DMS 273 treated with DMSO at 0.1 percent for 48 hours (cell line): Measurements from ENCODE around the gene ZNF821.
A peak's percentile ranks its signal among the peaks of the same experiment; 100 is the strongest.
"Not testable (repeated sequence)": the region's sequence is repeated elsewhere in the genome, so short reads cannot be mapped to it uniquely, and the experiment has no call there.

ENCODE experiments used
- DNase-seq: peaks from one replicate; lab custom pipeline; 2025; lab: John Stamatoyannopoulos, UW

Gene ZNF821

DNA sequence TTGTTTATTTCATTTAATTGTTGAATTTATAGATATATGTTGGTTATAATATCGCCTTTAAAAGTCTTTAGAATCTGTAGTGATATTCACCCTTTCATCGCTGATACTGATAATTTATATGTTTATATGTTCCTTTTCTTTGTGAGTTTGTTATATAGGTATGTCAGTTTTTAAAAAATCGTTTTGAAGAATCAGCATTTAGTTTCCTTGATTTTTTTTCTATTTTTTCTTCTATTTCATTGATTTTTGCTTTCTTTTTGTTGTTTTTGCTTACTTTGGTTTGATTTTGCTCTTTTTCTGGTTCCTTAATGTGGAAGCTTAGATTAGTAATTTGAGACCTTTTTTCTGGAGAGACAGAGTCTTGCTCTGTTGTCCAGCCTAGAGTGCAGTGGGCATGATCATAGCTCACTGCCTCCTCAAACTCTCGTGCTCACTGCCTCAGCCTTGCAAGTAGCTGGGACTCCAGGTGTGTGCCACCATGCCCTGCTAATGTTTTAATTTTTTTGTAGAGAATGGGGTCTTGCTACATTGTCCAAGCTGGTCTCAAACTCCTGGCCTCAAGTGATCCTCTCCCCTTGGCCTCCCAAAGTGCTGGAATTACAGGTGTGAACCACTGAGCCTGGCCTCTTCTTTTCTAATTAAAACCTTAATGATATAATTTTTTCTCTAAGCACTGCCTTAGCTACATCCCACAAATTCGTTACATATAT lies 18.8 kb upstream of the ZNF821 start:
- DNase-seq = no peak

DNA sequence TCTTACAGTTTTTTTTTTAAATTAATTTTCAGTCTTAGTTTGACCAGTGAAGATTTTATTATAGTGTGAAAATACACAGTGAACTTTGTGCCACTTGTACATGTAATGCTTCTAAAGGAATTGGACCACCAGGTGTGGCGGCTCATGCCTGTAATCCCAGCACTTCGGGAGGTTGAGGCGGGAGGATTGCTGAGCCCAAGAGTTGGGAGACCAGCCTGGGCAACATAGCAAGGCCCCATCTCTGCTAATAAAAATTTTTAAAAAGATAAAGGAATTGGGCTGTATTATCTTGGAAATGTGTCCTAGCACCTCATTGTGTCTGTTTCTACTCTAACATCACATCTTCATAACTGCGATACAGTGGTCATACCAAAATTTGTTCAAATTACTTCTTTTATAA lies 15.2 kb upstream of the ZNF821 start:
- DNase-seq = no peak

DNA sequence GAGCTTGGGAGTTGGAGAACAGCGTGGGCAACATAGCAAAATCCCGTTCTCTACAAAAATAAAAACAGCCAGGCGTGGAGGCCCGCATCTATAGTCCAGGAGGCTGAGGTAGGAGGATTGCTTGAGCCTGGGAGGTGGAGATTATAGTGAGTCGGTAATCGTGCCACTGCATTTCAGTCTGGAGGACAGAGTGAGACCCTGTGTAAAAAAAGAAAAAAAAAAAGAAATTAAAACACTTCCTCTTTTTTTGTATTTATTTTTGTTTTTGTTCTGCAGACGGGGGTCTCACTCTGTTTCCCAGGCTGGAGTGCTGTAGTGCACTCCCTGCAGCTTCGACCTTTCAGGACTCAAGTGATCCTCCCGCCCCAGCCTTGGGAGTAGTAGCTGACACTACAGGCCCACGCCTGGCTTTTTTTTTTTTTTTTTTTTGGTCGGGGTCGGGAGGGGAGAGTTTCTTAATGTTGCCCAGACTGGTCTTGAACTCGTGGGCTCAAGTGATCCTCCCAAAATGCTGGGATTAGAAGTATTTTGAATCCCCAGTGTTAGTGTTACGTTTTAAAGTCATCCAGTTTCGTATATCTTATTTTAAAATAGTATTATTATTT lies 12.9 kb upstream of the ZNF821 start:
- DNase-seq = no peak

DNA sequence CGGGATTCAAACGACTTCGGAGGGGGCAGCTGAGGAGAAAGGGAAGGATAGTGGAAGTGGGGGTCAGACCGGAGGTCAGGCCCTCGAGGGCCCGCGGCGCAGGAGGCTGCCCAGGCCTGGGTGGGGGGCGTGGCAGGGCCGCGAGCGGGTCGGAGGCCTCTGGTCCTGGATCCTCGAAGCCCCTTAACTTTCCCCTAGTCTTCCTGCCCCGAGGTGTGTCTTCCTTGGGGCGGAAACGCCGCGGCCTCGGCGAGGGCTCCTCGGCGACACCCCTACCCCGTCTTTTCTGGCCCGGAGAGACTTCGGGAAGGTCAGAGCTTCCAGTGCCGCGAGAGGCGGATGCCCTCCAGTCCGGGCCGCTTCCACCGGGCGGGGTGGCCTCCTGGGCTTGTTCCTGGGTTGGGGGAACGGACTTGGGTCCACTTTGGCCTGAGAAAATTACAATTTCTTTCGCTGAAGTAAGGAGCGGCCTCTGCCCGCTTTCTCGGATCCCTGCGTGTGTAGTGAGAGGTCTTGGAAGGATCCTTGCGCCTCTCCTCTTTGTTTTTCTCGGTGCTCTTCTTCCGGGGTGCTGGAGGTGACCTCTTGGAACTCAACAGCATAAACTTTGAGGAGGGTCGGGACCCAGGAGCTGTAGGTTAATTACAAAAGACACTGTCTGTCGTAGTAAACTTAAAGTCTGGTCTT lies 11.8 kb upstream of the ZNF821 start:
- DNase-seq = no peak

DNA sequence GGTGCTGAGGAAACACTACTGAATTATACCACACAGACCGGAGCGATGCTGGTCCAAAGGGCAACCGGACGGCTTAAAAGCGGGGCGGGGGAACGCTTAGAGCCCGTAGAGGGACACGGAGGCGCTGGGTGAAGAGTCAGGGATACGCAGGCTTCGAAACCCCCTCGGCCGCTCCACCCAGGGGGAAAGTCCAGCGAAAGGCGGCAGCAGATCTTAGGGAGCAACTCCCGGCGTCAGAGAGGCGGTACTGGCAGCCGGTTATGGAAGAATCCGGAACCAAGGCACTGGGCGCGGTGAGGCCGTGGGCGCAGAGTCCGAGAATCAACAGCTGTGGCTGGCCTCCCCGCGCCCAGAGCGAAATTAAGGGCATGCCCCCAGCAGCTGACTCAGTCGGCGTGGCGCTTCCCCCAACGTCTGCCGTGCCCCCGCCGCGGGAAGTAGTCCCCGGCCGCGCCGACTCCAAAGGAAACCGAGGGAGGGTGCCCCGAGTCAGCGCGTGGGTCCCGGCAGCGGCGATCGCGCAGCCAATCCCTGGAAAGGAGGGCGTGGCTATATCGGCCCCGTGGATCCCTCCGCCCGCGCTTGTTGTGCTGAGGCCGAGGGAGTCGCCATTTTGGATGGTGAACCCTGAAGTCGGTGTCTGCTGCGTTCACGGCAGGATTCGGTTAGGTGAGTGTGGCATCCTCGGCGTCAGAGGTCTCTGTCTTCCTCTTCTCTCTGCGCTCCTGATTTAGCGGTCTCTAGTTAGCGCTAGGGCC lies 11.1 kb upstream of the ZNF821 start, which contains the start of gene IST1:
Gene IST1, plus strand, starts transcription at position 611 of the 758 bp plus-strand sequence. CDS start 20,110 bp downstream, outside the sequence.
- DNase-seq = peak; percentile 94

DNA sequence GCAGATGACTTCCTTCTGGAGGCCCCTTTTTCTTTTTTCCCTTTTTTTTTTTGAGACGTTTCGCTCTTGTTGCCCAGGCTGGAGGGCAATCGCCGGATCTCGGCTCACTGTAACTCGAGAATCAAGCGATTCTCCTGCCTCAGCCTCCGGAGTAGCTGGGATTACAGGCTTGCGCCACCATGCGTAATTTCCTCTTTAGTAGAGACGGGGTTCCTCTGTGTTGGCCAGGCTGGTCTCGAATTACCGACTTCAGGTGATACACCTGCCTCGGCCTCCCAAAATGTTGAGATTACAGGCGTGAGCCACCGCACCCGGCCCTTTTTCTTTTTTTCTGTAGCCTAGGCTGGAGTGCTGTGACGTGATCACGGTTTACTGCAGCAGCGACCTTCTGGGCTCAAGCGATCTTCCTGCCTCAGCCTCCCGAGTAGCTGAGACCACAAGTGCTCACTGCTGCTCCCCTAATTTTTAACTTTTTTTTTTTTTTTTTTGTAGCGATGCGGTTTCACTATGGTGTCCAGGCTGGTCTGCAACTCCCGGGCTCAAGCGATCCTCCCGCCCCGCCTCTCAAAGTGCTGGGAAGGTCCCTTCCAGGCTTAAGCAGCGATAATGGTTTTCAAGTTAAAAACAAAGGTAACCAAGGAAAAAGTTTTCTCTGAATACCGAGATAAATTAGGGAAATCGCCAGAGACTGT lies 10.4 kb upstream of the ZNF821 start:
- no peak for DNase-seq

DNA sequence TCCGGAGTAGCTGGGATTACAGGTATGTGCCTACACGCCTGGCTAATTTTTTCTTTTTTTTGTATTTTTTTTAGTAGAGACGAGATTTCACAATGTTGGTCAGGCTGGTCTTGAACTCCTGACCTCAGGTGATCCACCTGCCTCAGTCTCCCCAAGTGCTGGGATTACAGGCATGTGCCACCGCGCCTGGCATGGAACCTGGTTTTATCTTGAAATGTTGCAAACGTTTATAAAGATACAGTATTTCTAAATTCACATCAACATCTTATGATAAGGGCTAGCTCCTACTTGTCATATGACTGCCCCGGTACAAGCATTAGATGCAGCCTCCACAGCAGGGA lies 9.9 kb upstream of the ZNF821 start:
- DNase-seq = no peak

DNA sequence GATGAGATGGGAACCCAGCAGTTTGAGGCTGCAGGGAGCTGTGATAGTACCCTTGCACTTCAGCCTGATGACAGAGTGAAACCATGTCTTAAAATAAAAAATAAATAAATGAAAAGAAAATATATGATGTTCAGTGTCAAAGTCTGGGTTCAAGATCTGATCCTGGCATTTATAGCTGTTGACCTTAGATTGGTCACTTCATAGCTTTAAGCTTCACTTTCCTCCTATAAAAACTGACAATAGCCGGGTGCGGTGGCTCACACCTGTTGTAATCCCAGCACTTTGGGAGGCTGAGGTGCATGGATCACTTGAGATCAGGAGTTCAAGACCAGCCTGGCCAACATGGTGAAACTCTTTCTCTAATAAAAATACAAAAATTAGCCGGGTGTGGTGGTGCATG lies 5.2 kb upstream of the ZNF821 start:
- DNase-seq = no peak

DNA sequence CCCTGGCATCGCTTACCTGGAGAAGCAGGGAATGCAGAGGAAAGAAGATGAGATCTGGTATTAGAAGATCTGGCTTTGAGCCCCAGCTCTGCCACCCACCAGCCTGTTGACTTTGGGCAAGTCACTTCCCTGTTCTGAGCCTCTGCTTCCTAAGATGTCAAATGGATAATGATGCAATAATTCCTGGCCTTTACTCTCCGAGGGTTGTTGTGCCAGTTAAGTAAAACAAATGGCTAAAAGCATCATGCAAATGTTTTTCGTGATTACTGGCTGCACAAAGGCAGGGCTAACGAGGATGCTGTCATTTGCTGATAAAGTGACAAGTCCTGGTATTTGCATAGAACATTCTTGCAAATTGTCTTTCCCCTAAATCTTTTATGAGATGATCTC lies 1.3 kb upstream of the ZNF821 start:
- DNase-seq = no peak

DNA sequence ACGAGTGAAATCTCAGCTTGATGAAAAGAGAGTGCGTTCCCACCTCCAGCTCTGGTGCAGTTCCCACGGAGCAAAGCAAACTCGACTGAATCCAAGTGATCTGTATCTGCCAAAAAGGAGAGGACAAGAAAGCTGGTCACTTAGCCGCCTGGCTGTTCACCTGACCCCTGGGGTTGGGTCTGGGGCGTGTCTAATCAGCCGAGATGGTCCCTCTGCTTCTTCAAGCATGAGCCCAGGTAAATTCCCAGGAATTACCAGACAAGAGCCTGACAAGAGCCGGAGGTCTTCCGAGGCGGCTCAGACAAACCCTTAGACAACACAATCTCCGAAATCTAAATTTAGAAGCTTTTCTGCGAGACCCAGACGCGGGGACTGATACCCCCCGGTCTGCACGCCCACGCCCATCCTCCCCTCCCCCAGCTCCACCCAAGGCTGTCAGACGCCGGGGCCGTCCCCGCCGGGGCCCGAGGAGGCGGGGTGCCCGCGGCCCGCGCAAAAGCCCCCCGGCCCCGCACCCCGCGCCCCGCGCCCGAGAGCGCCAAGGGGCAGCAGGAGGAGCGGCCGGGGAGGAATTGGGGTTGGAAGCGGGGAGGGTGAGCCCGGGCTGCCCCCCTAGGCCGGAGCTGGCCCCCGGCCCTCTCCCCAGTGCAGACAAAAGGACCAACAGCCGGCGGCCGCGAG lies 674 bp downstream of the ZNF821 start:
- DNase-seq = no peak

DNA sequence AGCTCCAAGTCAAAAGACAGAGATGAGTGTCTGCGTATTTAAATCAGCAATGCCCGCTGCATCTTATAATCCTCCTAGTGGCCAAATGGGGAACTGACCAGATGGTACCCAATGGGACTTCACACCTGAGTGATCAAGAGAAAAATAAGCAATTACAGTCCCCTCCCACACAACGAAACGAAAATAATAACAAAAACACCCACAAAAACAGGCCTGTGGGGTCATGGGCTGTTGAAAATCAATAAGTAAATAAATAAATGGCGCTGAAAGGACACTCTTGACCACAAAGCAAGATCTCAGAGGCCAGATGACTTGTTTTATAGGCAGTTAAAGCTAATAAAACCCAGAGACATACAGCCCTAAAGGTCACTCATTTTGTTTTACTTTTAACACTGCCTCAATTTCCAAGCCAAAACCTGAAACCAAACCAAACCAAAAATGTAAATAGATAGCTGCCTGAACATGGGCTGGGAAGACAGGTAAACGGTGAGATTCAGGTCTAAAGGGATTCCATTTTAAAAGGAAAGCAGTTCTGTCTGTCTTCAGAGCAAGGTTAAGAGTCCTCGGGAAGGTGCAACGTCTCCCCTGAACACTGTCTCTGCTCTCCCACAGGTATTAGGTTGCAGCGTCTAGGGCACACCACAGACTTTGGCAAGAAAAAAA lies 1.3 kb downstream of the ZNF821 start:
- DNase-seq = peak; percentile 53

DNA sequence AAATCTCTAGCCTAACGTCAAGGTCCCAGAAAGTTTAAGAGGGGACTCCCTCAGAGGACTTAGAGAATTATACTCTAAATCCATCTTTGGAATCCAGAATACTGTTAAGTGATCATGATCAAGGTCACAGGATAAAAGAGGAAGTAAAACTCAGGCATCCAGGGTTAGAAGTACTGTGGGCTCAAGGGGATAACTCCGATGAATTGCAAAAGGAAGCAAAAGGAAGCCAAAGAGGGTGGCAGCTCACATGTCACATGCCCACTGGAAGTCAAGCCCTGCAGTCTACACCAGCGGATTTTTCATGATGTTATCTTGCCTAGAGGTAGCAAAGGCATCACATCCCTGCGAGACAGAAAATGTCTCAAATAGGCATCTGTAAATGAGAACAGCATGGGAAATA lies 3.8 kb downstream of the ZNF821 start:
- DNase-seq = no peak

DNA sequence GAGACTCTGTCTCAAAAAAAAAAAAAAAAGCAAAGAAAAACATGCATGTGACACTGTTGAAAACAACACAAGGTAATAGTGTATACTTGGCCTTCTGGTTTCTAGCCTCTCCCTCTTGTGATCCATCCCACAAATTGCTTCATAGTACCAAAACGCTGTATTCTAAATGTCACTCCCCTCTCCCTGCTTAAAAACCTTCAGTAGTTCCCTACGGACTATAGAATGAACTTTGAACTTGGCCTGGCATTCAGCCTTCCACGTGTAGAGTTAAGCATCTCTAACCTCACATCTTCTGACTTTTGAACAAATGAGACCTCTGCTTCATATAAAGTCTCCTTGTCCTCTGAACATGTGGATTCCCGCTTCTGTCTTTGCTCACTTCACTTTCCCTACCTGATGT lies 5.1 kb downstream of the ZNF821 start:
- no peak for DNase-seq

DNA sequence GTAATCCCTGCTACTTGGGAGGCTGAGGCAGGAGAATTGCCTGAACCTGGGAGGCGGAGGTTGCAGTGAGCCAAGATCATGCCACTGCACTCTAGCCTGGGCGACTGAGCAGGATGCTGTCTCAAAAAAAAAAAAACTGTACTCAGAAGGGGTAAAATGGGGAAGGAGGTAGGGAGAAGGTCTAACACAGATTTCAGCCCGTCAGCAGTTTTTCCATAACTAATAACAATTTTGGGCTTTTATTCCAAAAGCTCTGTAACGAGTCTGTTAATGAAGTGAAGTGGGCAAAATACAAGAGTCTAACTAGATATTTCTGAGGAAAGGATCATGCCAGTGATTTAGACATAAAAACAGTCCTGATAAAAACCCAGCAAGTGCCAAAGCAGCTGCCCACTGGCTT lies 10.8 kb downstream of the ZNF821 start:
- DNase-seq = no peak

DNA sequence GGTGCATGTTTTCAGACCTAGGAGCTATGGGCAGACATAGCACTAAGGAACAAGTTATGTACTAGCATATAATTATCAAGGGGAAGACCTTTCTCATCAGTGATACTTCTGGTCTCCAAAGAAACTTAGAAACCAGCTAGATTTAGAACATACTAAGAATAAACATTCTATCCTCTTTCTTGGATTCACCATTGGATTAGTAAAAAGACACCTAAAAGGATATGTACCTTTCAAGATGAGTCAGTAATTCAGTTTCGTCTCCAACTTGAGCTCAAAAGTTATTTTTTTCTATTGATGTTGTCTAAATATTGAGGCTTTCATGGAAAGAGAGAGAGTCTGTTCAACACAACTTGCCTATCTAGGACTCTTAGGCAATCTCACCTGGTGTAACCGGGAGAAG lies 13.2 kb downstream of the ZNF821 start:
- DNase-seq = no peak

DNA sequence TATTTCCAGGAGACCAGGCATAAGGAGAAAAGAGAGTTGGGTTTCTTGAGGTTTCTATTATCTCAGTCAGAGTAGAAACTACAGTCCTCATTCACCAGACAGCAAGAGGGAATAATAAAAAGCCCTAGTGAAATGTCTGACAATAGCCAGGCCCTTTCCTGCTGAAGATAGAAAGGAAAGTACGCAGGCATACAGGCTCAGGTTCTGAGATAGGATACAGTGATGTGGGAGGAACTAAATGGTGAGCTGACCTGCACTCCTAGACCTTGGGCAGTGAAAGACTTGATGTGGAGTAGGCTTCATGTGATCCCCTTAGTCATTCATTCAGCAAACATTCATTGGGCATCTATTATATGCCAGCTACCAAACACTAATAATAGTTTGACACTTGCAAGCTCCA lies 14.9 kb downstream of the ZNF821 start:
- DNase-seq = no peak

DNA sequence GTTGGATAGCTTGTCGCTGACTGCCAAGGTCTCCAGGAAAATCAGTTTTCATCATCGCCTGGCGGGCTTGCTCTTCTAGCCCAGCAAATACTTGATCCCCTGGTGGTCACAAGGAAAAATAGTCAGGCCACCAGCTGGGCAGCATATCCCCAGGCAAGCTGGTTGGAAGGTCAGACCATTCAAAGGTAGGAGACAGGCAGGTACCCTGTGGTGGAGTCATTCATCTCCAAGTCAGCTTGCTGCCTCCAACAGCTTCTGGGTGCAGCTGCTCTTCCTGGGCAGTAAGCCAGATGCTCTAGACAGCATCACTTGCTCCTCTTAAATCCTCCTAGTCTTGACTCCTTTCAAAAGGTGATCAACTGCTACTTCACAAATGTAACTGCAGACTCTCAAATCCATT lies 16.0 kb downstream of the ZNF821 start:
- no peak for DNase-seq

DNA sequence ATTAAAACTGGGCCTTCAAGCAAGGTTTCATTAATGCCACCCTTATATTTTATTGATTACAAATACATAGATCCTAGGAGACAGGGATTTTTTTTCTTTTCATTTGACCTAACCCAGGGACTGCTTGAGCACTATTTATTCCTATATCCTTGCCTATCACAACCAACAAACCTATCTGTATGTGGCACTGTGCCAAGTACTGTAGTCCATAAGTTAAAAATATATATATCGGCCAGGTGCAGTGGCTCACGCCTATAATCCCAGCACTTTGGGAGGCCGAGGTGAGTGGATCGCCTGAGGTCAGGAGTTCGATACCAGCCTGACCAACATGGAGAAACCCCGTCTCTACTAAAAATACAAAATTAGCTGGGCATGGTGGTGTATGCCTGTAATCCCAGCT lies 16.8 kb downstream of the ZNF821 start:
- DNase-seq = not testable (repeated sequence)

DNA sequence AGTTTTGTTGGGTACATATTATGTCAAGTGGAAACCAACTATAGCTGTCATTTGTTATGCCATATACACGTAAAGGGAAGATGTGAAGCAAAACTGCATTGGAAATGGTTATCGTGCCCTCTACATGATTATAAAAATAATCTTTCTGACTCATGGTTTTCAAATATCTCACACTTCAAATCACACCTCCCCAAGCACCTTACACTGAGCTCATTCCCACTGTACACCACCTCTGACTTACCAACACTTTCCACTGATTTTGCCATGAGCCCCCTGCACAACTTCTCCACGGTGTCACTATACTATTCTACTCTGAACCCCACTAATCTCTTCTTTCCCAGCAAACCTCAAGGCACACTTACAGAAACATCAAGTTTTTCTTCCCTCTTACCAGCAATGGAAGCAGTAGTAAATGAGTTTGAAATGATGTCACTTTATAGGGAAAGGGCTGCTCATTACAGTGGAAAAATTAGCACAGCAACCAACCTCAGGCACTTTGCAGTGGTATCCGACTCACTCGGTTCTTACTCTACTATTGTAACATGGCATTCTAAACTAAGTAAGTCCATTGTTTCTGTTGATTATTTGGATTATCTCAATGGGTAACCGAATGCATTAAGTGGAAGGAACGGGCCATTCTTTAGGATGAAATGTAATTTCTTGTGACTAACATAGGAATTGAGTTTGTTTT lies 18.7 kb downstream of the ZNF821 start:
- DNase-seq = no peak

DNA sequence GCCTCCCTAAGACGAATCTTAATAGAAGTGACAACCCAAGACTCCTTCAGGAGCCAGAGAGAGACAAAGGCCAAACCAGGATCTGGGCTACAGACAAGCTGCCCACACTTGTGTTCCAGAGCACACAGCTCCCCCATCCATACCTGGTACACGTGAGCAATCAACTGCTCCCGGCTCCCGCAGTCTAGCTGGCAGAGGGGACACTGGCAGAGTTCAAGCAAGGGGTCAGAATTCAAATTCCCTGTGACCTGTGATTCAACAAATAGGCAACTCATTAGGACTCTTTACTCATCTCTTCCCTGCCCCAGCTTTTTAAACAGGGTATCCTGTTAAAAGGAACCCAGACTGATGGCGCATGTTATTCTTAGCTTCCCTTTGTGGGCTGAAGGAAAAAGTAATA lies 20.0 kb downstream of the ZNF821 start:
- DNase-seq = no peak
